NCI-H1694 (cell line): Measurements from ENCODE around the gene SLC46A2.

Source experiments
- DNase-seq: peaks from one replicate; lab custom pipeline; 2025; lab: John Stamatoyannopoulos, UW

SLC46A2 gene

DNA sequence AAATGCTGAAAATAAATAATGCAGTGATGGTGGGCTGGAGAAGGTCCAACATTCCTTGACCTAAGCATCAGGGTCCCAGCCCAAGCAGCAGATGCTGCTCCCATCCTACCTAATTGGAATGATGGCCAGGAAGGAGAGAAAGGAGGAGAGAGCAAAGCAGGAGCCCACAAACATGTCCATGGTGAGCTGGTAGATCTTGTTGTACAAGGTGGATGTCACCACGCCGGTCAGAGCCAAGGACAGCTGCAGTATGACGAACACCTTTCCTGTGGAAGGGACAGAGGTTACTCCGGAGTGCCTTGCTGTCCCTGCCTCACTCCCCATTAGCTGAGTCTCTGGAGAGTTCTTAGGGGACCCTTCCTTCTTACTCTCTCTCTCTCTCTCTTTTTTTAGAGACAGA, 4.3 kb downstream of the SLC46A2 start:
- no peak for DNase-seq

GRCh38 chr9:112885324-112885723, 5.4 kb downstream of the SLC46A2 start:
- no peak for DNase-seq

DNA sequence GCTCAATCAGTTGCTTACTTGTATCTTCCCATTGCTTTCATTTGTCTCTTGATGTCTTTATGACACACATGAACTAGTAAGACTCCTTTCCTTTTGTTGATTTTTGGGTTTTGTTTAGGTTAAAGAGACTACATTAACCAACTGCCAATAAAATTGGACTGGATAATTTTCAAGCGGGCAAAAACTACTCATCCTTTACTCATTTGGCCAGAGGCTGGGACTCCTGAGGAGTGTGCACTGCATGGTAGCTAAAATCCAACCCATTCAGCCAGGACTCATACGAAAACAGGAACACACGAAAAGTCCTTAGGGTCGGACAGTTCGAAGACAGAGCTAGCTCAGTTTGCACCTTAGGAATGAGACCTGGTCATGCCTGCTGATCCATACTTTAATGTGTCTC, 6.0 kb downstream of the SLC46A2 start:
- DNase-seq, result no peak

DNA sequence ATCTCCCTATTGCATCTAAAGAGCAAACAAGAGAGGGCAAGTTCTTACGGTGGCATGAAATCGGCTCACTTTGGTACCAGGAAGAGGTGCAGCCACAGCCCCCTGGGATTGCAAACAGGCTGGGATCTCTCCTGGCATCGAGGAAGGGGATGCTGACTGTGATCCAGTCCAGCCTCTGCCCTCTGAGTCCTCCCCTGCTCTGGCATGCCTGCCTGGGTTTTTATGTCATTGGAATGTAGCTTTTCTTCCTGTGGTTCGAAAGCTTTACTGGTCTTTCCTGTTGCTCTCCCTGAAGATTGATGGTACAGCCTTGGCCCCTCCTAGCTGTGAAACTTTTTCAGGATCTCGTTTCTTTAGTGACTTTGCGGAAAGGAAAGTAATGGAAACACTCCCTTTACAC, 6.6 kb downstream of the SLC46A2 start:
- no peak for DNase-seq

DNA sequence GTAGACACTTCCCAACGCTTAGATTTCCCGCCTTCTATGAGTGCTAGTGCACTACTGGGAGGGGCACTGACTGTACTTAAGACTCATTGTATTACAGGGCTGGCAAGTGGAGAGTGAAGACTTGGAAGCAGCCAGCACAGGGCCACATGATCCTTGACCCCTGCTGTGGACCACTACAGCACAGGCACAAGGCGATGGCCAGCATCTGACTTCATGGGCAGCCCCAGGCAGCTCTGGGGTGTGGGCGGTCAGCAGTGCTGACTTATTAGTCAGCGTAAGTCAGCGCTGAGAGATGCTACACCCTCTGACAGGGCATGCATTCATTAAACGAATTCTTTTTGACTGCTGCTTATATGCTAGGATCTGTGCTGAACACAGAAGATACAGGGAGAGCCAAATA, 9.3 kb downstream of the SLC46A2 start:
- no peak for DNase-seq

DNA sequence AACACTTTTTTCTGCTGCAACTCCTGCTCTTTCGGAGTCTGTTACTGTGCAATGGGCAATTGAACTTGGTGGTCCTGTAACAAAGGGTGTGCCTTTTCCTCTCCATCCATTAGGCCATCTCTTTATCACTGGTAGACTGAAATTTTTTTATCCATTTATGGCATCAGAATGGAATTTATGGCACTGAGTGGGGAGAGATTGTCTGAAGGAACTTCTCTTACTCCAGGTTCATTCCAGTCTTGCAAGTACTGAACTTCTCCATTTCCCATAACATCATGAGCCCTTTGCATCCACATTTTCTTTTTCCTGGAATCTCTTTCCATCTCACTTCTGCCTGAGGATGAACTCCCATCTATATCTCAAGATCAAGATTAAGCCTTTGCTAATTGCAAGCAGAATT, 10.0 kb downstream of the SLC46A2 start:
- no peak for DNase-seq

DNA sequence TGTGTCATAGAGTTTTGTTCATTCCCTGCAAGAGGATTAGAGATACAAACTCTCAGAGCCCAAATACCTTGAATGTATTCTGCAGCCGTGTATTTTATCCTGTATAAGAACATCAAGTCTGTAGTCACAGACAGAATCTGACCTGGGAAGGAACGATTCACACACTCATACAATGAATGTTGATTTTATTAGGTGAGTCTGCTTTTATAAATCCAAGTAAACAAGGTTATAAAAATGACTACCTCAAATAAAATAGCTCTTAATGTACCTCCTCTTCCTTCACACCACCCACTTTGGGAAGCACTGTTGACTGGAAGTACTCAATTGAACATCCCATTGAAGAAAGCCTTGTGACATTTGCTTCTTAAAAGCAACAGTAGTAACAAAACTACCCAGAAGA, 11.9 kb downstream of the SLC46A2 start:
- no peak for DNase-seq

DNA sequence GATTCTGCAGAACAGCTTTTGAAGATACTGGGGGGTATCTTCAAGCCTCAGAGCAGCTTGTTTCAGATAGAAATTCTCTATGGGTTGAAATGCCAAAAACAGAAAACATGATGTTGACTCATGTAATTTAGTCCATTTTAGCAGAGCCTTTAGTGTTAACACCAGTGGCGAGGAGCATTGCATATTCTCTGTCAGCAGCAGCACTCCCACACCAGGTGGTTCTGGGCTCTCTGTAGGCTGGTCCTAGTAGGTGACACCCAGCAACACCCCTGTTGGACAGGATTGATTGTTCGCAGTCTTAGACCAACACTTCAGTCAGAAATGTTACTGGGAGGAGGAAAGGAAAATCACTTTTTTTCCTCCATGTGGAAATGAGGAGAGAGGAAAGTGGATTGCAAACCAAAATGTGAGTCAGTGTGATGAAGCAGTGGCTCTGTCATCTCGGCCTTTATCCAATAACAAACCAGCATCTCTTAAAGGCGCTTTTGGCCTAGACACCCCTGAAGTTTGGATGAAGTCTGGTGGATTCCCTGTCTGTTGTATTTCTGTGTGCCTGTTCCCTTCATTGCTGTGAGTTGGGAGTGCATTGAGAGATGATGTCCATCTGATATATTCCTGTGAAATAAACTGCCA, 16.8 kb downstream of the SLC46A2 start:
- no peak for DNase-seq

DNA sequence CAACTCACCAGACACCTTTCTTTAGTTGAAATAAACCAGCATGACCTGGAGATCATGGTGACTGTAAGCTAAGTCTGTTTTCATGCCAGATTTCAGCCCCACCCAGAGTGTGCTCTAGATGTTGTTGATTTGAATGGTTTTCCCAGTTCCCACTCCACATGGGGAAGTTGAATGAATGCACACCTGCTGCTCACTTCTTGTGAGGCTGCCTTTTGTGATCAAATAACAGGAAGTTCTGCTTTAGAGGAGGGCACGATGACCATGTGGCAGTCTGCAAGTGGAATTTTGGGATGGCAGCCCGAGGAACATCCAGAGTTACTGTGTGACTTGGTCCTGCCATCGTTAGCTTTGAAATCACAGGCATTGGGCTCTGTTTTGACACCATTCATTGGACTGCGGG, 18.7 kb downstream of the SLC46A2 start:
- DNase-seq, result no peak

GRCh38 chr9:112870556-112870955, 20.1 kb downstream of the SLC46A2 start:
- DNase-seq, result no peak

- no peak for DNase-seq
Measured at GRCh38 chr9:112869917-112870316, 20.8 kb downstream of the SLC46A2 start.

- DNase-seq, result no peak
Measured at GRCh38 chr9:112869041-112869529, 21.6 kb downstream of the SLC46A2 start.

DNA sequence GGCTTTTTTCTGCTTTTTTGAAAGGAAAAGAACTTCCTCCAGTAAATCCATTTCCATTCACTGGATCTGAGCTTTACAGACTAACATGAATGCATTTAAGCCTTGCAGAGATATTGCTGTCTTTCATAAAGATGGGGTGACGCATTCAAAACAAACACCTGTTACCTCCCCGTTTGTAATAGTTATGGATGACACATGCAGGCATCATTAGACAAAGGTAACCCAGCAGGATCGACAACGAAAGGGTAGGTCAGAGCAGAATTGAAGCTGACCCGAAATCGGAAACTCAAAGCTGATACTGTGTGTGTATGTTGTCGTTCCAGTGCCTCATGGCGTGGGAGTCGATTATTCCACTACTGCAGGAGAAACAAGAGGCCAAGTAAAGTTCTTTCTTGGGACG, 22.2 kb downstream of the SLC46A2 start:
- DNase-seq, result no peak

DNA sequence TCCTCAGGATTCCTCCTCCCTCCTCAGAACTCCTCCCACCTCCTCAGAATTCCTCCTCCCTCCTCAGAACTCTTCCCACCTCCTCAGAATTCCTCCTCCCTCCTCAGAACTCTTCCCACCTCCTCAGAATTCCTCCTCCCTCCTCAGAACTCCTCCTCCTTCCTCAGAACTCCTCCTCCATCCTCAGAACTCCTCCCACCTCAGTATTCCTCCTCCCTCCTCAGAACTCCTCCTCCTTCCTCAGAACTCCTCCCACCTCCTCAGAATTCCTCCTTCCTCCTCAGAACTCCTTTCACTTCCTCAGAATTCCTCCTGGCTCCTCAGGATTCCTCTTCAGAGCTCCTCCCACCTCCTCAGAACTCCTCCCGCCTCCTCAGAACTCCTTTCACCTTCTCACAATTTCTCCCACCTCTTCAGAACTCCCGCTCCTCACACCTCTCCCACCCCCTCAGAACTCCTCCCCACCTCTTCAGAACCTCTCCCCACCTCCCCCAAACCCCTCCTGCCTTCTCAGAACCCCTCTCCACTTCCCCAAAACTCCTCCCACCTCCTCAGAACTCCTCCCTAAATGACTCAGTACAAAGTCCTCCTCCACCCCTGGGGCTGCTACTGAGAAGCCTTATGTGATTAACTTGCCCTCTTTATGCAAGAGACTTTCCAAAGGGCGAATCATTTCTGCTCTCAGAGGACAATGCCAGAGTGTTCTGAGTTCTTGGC, 23.2 kb downstream of the SLC46A2 start:
- no peak for DNase-seq

DNA sequence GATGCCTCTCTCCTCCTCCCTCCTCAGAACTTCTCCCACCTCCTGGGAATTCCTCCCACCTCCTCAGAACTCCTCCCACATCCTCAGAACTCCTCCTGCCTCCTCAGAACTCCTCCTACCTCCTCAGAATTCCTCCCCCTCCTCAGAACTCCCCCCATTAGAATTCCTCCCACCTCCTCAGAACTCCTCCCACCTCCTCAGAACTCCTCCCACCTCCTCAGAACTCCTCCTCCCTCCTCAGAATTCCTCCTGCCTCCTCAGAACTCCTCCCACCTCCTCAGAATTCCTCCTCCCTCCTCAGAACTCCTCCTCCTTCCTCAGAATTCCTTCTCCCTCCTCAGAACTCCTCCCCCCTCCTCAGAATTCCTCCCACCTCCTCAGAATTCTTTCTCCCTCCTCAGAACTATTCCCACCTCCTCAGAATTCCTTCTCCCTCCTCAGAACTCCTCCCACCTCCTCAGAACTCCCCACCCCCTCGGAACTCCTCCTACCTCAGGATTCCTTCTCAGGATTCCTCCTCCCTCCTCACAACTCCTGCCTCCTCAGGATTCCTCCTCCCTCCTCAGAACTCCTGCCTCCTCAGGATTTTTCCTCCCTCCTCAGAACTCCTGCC, 23.9 kb downstream of the SLC46A2 start:
- no peak for DNase-seq

GRCh38 chr9:112864982-112865381, 25.7 kb downstream of the SLC46A2 start:
- DNase-seq, result no peak

GRCh38 chr9:112864403-112864802, 26.3 kb downstream of the SLC46A2 start:
- no peak for DNase-seq

DNA sequence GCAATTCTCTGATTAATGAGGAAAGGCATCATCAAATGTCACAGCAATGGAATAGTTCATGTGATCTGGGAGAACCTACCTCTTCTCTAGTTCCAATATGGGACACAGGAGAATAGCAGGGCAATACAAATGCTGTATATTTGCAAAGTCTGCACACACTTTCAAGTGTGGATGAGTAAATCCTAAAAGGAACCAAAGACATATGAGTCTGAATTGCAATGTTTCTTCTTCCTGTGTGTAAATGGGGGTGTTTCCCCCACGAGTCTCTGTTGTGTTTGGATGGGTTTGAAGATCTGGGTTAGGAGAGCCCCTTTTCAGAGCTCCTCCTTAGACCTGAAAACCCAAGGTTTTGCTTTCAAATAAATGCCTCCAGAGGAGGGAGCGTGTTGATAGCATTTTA, 26.9 kb downstream of the SLC46A2 start:
- DNase-seq, result no peak

GRCh38 chr9:112863214-112863613, 27.5 kb downstream of the SLC46A2 start:
- DNase-seq, result no peak

DNA sequence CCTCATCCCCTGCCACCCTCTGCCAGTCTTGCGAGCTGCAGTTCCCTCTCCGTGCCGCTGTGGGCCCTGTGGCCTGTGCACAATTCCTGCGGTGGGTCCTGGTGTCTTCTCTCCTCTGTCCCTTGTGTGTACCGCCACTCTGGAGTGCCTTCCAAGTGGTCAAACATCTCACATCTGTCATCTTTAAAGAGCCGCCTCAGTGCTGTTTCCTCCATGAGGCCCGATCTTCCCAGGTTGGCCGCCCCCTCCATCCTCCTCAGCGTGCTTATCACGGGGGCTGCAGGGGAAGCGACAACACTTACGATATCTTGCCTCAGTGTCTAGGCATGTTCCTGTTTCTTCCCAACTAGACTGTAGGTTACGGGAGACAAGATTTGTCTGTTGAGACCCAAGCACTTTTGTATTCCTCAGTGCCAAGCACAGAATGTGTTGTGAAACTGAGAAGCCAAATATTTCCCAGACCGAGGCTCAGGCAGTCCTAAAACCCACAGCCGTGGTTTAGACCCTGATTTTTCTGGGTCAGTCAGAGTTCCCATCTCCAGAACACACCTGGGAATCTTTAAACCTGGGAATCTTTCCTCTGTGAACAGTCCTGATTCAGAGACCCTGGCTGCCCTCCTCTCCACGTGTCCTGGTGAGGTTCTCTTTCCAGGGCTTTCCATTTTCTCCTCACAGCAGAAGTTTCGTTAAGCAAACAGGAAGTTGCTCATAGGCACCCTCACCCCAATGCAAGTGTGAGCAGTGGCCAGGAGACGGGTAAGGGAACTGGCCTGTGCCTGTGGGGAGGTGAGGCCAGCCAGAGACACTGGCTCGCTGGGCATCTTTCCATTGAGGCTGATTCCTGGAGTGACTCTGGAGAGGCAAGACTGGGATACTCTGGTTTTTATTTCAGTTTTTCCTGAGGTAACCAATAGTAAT, 28.8 kb downstream of the SLC46A2 start:
- no peak for DNase-seq

DNA sequence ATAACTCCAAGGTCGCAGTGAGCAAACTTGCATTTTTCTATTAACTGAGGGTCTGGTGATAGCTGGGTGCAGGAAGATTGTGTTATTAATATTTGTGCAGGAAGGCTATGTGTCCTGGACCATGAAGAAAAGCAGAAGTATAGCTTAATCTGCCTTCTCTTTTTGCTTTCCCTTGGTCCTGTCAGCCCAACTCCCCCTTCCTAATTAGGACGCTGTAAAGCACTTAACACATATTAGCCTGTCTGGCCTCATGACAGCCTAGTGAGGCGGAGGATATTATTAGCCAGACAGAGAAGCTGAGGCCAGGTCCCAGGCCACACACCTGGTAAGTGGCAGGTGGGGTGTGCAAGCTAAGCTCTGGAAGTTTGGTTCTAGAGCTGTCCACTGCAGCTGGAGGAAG, 29.5 kb downstream of the SLC46A2 start:
- DNase-seq, result no peak

GRCh38 chr9:112860451-112860850, 30.2 kb downstream of the SLC46A2 start:
- no peak for DNase-seq
